HepG2 (cell line): ENCODE measurements around the gene LMTK2. TPM values are rescaled to one million over a fixed set of nuclear protein-coding genes. Genes with fewer than 3 reads are reported as not detected.

ENCODE experiments used
- ARID2 ChIP-seq: sonication (generic); formaldehyde crosslinking; IDR thresholded peaks from 2 replicates; pipeline ENCODE4 v1.8.1; 2022; ENCODE audit warnings: mild to moderate bottlenecking, missing genetic modification reagents, borderline replicate concordance
- BHLHE40 ChIP-seq: IDR thresholded peaks from 2 replicates; pipeline ENCODE4 v1.6.1; 2011; ENCODE audit warnings: low read length, improper control_type of control experiment
- GATAD2A ChIP-seq: IDR thresholded peaks from 2 replicates; pipeline ENCODE4 v1.6.1; 2016
- KDM6A ChIP-seq: IDR thresholded peaks from 2 replicates; pipeline ENCODE4 v1.6.1; 2016; ENCODE audit warnings: low read depth
- NCOA2 ChIP-seq: sonication (generic); formaldehyde crosslinking; IDR thresholded peaks from 2 replicates; pipeline ENCODE4 v1.8.0; 2022; ENCODE audit warnings: inconsistent platforms
- NFYC ChIP-seq: IDR thresholded peaks from 2 replicates; pipeline ENCODE4 v1.6.1; 2016; ENCODE audit warnings: missing genetic modification reagents, missing compliant biosample characterization
- POLR2AphosphoS2 ChIP-seq: IDR thresholded peaks from 2 replicates; pipeline ENCODE4 v1.6.1; 2011; ENCODE audit warnings: low read depth, low read length, improper control_type of control experiment
- REPIN1 ChIP-seq: sonication (generic); formaldehyde crosslinking; IDR thresholded peaks from 2 replicates; pipeline ENCODE4 v1.8.0; 2022; ENCODE audit warnings: missing genetic modification reagents, low read depth, mild to moderate bottlenecking, borderline replicate concordance
- TP53 ChIP-seq: sonication (generic); formaldehyde crosslinking; conservative IDR thresholded peaks from 2 replicates; pipeline ENCODE4 v1.4.0; 2020; ENCODE audit warnings: missing genetic modification reagents
- ZNF256 ChIP-seq: sonication (generic); formaldehyde crosslinking; conservative IDR thresholded peaks from 2 replicates; pipeline ENCODE4 v1.4.0; 2020; ENCODE audit warnings: missing genetic modification reagents
- ZNF547 ChIP-seq: sonication (generic); formaldehyde crosslinking; IDR thresholded peaks from 2 replicates; pipeline ENCODE4 v1.5.1; 2020; ENCODE audit warnings: mild to moderate bottlenecking, missing genetic modification reagents
- ZNF614 ChIP-seq: IDR thresholded peaks from 2 replicates; pipeline ENCODE4 v1.6.1; 2018; ENCODE audit warnings: missing biosample characterization, missing genetic modification reagents, inconsistent platforms, borderline replicate concordance
- ZNF883 ChIP-seq: sonication (generic); formaldehyde crosslinking; IDR thresholded peaks from 2 replicates; pipeline ENCODE4 v1.5.1; 2020; ENCODE audit warnings: mild to moderate bottlenecking, missing genetic modification reagents; ENCODE audit errors: not compliant biosample characterization
- polyA plus RNA-seq, 8 experiments: library from polyadenylated mRNA; depleted of rRNA in 3 of 8; stranded (reverse) in 7 of 8; unstranded in 1 of 8; fragments of >200 nt; fragmentation: Illumina TruSeq in 4 of 8; extraction: Trizol in 4 of 8; gene quantifications; 2 replicates each; pipeline versions ENCODE4 v1.2.1 to v1.2.3, GENCODE V29; 2011 to 2016; ENCODE audit warnings: low read depth in 4 of 8, missing spikeins in 1 of 8, mixed read lengths in 1 of 8; ENCODE audit not compliant: insufficient read depth in 1 of 8
- total RNA-seq, 5 experiments: library from RNA; depleted of rRNA; stranded (reverse); fragments of >200 nt; fragmentation: Illumina TruSeq; extraction: Trizol; gene quantifications; 2 replicates each; pipeline ENCODE4 v1.2.3, GENCODE V29; 2016; ENCODE audit warnings: low read depth in 1 of 5
- TF ChIP-seq, protein P1 (sequence below): sonication (generic); formaldehyde crosslinking; IDR thresholded peaks from 2 replicates; pipeline ENCODE4 v1.4.0; 2020; ENCODE audit warnings: missing genetic modification reagents
- TF ChIP-seq, protein P2 (sequence below): sonication (generic); formaldehyde crosslinking; IDR thresholded peaks from 2 replicates; pipeline ENCODE4 v1.8.1; 2023; ENCODE audit warnings: mild to moderate bottlenecking, missing genetic modification reagents
- TF ChIP-seq, protein P3 (sequence below): sonication (generic); formaldehyde crosslinking; IDR thresholded peaks from 2 replicates; pipeline ENCODE4 v1.5.1; 2020; ENCODE audit warnings: missing genetic modification reagents, mild to moderate bottlenecking, borderline replicate concordance
- TF ChIP-seq, protein P4 (sequence below): sonication (generic); formaldehyde crosslinking; IDR thresholded peaks from 2 replicates; pipeline ENCODE4 v1.4.0; 2020; ENCODE audit warnings: missing genetic modification reagents

Gene LMTK2
- total and polyA plus RNA-seq, 2 of the 13 experiments (the other 11 are each of a cell fraction or from before 2014, with no cell fraction given) = 9.5 to 11.7 TPM

DNA sequence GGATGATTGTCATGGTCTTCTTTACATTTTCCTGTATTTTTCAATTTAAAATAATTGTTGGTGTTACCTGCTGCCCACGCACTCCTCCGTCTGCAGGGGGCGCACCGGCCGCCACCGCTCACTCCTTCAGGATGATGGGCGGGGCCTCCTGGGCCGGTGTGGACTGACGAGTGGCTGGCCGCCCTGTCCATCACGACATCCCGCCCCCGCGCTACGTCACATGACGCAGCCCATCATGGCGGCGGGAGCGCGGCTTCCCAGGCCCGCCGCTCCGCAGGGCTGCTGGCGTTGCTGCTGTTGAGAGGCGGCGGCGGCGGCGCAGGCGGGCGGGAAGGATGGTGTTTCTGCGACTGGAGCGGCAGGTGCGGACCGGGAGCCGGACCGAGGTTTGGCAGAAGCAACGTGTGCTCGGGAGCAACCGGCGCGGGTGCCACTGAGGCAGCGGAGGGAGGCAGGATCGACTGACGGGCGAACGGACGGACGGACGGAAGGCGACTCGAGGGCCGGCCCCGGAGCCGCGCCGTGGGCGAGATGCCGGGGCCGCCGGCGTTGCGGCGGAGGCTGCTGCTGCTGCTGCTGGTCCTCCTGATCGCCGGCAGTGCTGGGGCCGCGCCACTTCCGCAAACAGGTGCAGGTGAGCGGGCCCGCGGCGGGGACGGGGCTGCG is at the start of gene LMTK2 (continued):
- TF ChIP-seq, protein P1, sequence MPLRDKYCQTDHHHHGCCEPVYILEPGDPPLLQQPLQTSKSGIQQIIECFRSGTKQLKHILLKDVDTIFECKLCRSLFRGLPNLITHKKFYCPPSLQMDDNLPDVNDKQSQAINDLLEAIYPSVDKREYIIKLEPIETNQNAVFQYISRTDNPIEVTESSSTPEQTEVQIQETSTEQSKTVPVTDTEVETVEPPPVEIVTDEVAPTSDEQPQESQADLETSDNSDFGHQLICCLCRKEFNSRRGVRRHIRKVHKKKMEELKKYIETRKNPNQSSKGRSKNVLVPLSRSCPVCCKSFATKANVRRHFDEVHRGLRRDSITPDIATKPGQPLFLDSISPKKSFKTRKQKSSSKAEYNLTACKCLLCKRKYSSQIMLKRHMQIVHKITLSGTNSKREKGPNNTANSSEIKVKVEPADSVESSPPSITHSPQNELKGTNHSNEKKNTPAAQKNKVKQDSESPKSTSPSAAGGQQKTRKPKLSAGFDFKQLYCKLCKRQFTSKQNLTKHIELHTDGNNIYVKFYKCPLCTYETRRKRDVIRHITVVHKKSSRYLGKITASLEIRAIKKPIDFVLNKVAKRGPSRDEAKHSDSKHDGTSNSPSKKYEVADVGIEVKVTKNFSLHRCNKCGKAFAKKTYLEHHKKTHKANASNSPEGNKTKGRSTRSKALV (CRISPR knock-in tag) = no peak
- TF ChIP-seq NFYC (CRISPR knock-in tag) = peak; percentile 97
- TF ChIP-seq GATAD2A (CRISPR knock-in tag) = peak; percentile 29; the same call in 1 of the 2 replicates
- TF ChIP-seq ZNF883 (CRISPR knock-in tag) = no peak
- no peak for TF ChIP-seq POLR2AphosphoS2
- TF ChIP-seq, protein P2, sequence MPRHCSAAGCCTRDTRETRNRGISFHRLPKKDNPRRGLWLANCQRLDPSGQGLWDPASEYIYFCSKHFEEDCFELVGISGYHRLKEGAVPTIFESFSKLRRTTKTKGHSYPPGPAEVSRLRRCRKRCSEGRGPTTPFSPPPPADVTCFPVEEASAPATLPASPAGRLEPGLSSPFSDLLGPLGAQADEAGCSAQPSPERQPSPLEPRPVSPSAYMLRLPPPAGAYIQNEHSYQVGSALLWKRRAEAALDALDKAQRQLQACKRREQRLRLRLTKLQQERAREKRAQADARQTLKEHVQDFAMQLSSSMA (CRISPR knock-in tag) = 0 out of 2 replicates have a peak, but pooled peaks have one; percentile 65
- no peak for TF ChIP-seq ZNF256 (CRISPR knock-in tag)
- TF ChIP-seq ZNF614 = peak; percentile 80; the same call in 1 of the 2 replicates
- TF ChIP-seq REPIN1 (CRISPR knock-in tag) = 0 out of 2 replicates have a peak, but pooled peaks have one; percentile 41
- TF ChIP-seq ARID2 (CRISPR knock-in tag) = no peak
- TF ChIP-seq KDM6A (CRISPR knock-in tag) = no peak
- peak; percentile 31; the same call in 1 of the 2 replicates for TF ChIP-seq BHLHE40
- TF ChIP-seq, protein P3, sequence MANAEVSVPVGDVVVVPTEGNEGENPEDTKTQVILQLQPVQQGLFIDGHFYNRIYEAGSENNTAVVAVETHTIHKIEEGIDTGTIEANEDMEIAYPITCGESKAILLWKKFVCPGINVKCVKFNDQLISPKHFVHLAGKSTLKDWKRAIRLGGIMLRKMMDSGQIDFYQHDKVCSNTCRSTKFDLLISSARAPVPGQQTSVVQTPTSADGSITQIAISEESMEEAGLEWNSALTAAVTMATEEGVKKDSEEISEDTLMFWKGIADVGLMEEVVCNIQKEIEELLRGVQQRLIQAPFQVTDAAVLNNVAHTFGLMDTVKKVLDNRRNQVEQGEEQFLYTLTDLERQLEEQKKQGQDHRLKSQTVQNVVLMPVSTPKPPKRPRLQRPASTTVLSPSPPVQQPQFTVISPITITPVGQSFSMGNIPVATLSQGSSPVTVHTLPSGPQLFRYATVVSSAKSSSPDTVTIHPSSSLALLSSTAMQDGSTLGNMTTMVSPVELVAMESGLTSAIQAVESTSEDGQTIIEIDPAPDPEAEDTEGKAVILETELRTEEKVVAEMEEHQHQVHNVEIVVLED (CRISPR knock-in tag) = peak; percentile 93
- TF ChIP-seq TP53 (CRISPR knock-in tag) = no peak
- TF ChIP-seq, protein P4, sequence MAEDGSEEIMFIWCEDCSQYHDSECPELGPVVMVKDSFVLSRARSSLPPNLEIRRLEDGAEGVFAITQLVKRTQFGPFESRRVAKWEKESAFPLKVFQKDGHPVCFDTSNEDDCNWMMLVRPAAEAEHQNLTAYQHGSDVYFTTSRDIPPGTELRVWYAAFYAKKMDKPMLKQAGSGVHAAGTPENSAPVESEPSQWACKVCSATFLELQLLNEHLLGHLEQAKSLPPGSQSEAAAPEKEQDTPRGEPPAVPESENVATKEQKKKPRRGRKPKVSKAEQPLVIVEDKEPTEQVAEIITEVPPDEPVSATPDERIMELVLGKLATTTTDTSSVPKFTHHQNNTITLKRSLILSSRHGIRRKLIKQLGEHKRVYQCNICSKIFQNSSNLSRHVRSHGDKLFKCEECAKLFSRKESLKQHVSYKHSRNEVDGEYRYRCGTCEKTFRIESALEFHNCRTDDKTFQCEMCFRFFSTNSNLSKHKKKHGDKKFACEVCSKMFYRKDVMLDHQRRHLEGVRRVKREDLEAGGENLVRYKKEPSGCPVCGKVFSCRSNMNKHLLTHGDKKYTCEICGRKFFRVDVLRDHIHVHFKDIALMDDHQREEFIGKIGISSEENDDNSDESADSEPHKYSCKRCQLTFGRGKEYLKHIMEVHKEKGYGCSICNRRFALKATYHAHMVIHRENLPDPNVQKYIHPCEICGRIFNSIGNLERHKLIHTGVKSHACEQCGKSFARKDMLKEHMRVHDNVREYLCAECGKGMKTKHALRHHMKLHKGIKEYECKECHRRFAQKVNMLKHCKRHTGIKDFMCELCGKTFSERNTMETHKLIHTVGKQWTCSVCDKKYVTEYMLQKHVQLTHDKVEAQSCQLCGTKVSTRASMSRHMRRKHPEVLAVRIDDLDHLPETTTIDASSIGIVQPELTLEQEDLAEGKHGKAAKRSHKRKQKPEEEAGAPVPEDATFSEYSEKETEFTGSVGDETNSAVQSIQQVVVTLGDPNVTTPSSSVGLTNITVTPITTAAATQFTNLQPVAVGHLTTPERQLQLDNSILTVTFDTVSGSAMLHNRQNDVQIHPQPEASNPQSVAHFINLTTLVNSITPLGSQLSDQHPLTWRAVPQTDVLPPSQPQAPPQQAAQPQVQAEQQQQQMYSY (CRISPR knock-in tag) = no peak
- TF ChIP-seq NCOA2 = no peak
- TF ChIP-seq ZNF547 (CRISPR knock-in tag) = peak; percentile 77
